Breast epithelium (tissue), 3 donors: Measurements from ENCODE around the gene IQGAP1.

Experiments
- CTCF ChIP-seq, 3 donors: fragments of 450-650 bp; IDR thresholded peaks; one replicate each; pipeline ENCODE4 v1.5.1; 2016 to 2017; ENCODE audit warnings: antibody characterized with exemption in 3 of 3, mild to moderate bottlenecking in 3 of 3, moderate library complexity in 3 of 3
- POLR2AphosphoS5 ChIP-seq, 3 donors: sonication (generic); formaldehyde crosslinking; IDR thresholded peaks; one replicate each; pipeline ENCODE4 v1.6.1; 2017; ENCODE audit warnings: antibody characterized with exemption in 3 of 3

DNA sequence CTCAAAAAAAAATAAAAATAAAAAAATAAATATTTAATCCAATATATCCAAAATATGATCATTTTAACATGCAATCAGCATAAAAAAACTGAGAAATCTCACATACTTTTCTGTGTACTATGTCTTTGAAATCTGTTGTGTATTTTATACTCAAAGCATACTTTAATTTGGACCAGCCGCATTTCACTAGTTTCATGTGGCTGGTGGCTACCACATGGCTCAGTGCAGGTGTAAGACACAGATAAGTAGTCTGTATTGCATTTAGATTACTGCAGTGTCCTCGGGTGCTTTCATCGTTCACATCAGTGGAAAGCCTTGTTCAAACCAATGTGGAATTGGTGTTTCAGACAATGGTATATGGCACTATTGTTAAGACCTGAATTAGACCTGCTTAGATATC is 152.7 kb downstream of the IQGAP1 start:
- TF ChIP-seq CTCF (IDR thresholded peaks at IDR 0.05): no peak
- no peak for TF ChIP-seq POLR2AphosphoS5 (IDR thresholded peaks at IDR 0.05)
